Epithelial cell of alveolus of lung (primary cell): ENCODE results near the gene PDE1A. TPM values are rescaled to one million over a fixed set of nuclear protein-coding genes. Genes with fewer than 3 reads are reported as not detected.

Experiments
- total RNA-seq: library from RNA; depleted of rRNA; stranded (reverse); fragments of >200 nt; gene quantifications from 2 replicates; pipeline ENCODE4 v1.2.1, GENCODE V29; 2015

PDE1A gene
- total RNA-seq = 0.13 and 15.3 TPM in 2 replicates

DNA sequence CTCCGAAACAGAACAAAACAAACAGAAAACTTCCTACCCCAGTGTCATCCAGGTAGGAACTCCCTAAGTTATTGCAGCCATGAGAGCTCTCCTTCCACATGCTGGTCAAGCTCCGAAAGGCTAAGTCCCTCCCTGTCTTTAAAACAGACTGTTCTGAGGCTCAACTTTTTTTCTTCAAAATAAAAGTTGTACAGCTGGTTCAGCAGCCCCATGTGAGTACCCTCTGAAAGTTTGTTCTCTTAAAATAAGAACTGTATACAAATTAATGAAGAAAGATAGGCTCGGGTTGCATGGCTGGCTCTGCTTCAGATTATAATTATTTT, at the start of gene PDE1A:
TSS of gene PDE1A (minus strand) at position 119 of the 323 bp plus-strand sequence.

